Activated T-cell treated with anti-CD3 and anti-CD28 coated beads, Interleukin-2, amount 50 U/mL, for 24 hours (primary cell): Measurements from ENCODE around the gene TSPYL6.

Experiments used
- DNase-seq: peaks from one replicate; pipeline ENCODE4 v3.0.0-alpha.2; 2020
- H3K27ac Mint-ChIP-seq: 2 replicates; pipeline ENCODE4 v1.8.0; 2020; ENCODE audit warnings: mild to moderate bottlenecking, mixed read lengths
- H3K27me3 Mint-ChIP-seq: 2 replicates; pipeline ENCODE4 v1.8.0; 2020; ENCODE audit warnings: mixed read lengths
- H3K36me3 Mint-ChIP-seq: 2 replicates; pipeline ENCODE4 v1.8.0; 2020; ENCODE audit warnings: low read depth, mixed read lengths
- H3K4me1 Mint-ChIP-seq: 2 replicates; pipeline ENCODE4 v1.8.0; 2020; ENCODE audit warnings: low read depth, mixed read lengths
- H3K4me3 Mint-ChIP-seq: 2 replicates; pipeline ENCODE4 v1.8.0; 2020; ENCODE audit warnings: mild to moderate bottlenecking, moderate library complexity, mixed read lengths
- H3K9me3 Mint-ChIP-seq: 2 replicates; pipeline ENCODE4 v1.8.0; 2020; ENCODE audit warnings: mixed read lengths

Gene TSPYL6

DNA sequence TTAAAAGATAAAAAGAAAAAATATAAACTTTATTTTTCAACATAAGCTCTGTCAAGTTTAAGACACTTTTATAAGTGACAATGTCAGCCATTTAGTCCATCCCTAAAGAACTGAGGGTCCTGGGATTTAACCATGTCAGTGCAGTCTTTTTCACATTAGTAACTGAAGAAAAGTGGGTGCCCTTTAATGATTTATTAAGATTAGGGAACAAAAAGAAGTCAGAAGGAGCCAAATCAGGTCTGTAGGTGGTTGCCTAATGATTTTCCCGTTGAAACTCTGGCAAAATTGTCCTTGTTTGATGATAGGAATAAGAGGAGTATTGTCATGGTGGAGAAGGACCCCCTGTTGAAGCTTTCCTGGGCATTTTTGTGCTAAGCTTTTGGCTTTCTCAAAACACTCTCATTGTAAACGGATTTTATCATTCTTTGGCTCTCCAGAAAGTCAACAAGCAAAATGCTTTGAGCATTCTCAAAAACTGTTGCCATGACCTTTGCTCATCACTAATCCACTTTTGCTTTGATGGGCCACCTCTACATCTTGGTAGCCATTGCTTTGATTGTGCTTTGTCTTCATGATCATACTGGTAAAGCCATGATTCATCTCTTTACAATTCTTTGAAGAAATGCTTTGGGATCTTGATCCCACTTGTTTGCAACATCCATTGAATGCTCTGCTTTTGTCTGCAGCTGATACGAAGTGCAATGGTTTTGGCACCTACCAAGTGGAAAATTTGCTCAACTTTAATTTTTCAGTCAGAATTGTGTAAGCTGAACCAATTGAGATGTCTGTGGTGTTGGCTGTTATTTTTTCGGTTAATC lies 22.0 kb downstream of the TSPYL6 start:
- DNase-seq: no peak
- Mint-ChIP-seq H3K9me3 (peaks cover 7% of the 10 kb centered on the region), H3K4me3 (no peak overlapping the region), H3K27ac (no peak overlapping the region), H3K4me1 (no peaks in the 10 kb centered on the region), H3K27me3 (no peaks in the 10 kb centered on the region), H3K36me3 (peaks cover 6% of the 10 kb centered on the region)

DNA sequence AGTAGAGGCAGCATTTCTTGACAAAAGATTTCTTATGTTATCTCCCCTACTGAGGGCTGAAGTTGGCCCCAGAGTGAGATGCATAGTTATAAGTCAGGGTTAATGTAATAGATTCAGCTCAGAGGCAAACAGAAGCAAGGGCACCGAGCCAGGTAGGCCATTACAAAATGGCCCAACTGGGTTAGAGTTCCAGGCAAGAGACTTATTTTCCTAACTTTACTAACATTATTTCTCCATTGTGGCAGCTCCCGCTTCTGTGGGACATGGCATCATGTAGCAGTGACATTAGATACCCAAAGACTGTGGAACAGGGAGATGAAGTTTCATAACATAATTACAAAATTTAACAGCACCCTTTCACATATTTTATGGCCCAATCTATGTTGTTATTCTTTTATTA lies 27.1 kb downstream of the TSPYL6 start:
- no peak for DNase-seq
- Mint-ChIP-seq H3K27ac (no peak overlapping the region), H3K4me1 (no peaks in the 10 kb centered on the region), H3K27me3 (no peaks in the 10 kb centered on the region), H3K36me3 (peaks cover 5% of the 10 kb centered on the region), H3K4me3 (no peak overlapping the region), H3K9me3 (peaks cover under 1% of the 10 kb centered on the region)

- H3K4me1 Mint-ChIP-seq: no peaks in the 10 kb centered on the region
- no peak overlapping the region for H3K4me3 Mint-ChIP-seq
- H3K27me3 Mint-ChIP-seq: no peaks in the 10 kb centered on the region
- no peak overlapping the region for H3K27ac Mint-ChIP-seq
- DNase-seq: no peak
- H3K9me3 Mint-ChIP-seq: no peaks in the 10 kb centered on the region
- peaks cover 8% of the 10 kb centered on the region for H3K36me3 Mint-ChIP-seq
Measured at GRCh38 chr2:54227798-54228197, 28.2 kb downstream of the TSPYL6 start.

GRCh38 chr2:54226260-54226659 lies 29.8 kb downstream of the TSPYL6 start:
- H3K27ac Mint-ChIP-seq: no peak overlapping the region
- H3K4me3 Mint-ChIP-seq: no peak overlapping the region
- no peaks in the 10 kb centered on the region for H3K9me3 Mint-ChIP-seq

DNA sequence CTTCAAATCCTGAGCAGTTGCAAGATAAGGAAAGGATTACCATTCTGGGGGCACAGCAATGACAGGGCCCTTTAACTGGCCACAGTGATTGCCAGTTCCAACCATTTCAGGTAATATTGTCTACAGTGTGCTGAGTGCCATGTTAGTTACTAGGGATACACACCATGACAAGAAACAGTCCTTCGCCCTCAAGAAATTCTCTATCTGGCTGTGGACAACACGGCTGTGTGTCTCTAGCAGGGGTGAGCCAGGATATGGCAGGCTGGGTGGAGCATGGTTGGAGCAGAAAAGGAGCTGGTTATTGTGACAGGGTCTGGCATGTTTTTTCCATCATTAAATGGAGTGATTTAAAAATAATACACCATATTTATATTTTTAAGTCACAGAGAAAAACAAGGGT lies 31.0 kb downstream of the TSPYL6 start:
- H3K4me1 Mint-ChIP-seq: no peaks in the 10 kb centered on the region
- H3K9me3 Mint-ChIP-seq: no peaks in the 10 kb centered on the region
- DNase-seq: no peak
- H3K27me3 Mint-ChIP-seq: no peaks in the 10 kb centered on the region
- H3K27ac Mint-ChIP-seq: no peak overlapping the region
- no peak overlapping the region for H3K4me3 Mint-ChIP-seq
- peaks cover 3% of the 10 kb centered on the region for H3K36me3 Mint-ChIP-seq

More at GRCh38 chr2:54226260-54226659, 29.8 kb downstream of the TSPYL6 start:
- Mint-ChIP-seq H3K27me3 (no peaks in the 10 kb centered on the region), H3K36me3 (peaks cover 5% of the 10 kb centered on the region), H3K4me1 (no peaks in the 10 kb centered on the region)
- no peak for DNase-seq

DNA sequence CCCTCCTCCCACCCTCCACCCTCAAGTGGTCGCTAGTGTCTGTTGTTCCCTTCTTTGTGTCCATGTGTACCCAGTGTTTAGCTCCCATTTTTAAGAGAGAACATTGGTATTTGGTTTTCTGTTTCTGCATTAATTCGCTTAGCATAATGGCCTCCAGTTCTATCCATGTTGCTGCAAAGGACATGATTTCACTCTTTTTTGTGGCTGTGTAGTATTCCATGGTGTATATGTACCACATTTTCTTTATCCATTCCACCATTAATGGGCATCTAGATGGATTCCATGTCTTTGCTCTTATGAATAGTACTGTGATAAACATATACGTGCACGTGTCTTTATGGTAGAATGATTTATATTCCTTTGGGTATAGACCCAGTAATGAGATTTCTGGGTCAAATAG lies 42.9 kb downstream of the TSPYL6 start:
- Mint-ChIP-seq H3K36me3 (peaks cover 10% of the 10 kb centered on the region), H3K4me3 (no peak overlapping the region), H3K9me3 (peaks cover 15% of the 10 kb centered on the region), H3K27ac (no peak overlapping the region), H3K4me1 (no peaks in the 10 kb centered on the region), H3K27me3 (no peaks in the 10 kb centered on the region)
- no peak for DNase-seq

- peaks cover 10% of the 10 kb centered on the region for H3K36me3 Mint-ChIP-seq
- H3K27ac Mint-ChIP-seq: no peak overlapping the region
- H3K4me3 Mint-ChIP-seq: no peak overlapping the region
- H3K9me3 Mint-ChIP-seq: peaks cover 15% of the 10 kb centered on the region
- no peaks in the 10 kb centered on the region for H3K4me1 Mint-ChIP-seq
- no peaks in the 10 kb centered on the region for H3K27me3 Mint-ChIP-seq
- no peak for DNase-seq
Measured at GRCh38 chr2:54212456-54212855, 43.6 kb downstream of the TSPYL6 start.

GRCh38 chr2:54209379-54209778 lies 46.6 kb downstream of the TSPYL6 start:
- no peaks in the 10 kb centered on the region for H3K27me3 Mint-ChIP-seq
- no peak for DNase-seq
- H3K27ac Mint-ChIP-seq: no peak overlapping the region
- H3K4me1 Mint-ChIP-seq: peaks cover 6% of the 10 kb centered on the region
- no peak overlapping the region for H3K4me3 Mint-ChIP-seq
- peaks cover 5% of the 10 kb centered on the region for H3K36me3 Mint-ChIP-seq
- peaks cover 8% of the 10 kb centered on the region for H3K9me3 Mint-ChIP-seq

GRCh38 chr2:54208364-54209240 lies 47.4 kb downstream of the TSPYL6 start:
- Mint-ChIP-seq H3K36me3 (no peaks in the 10 kb centered on the region), H3K4me3 (no peak overlapping the region), H3K27ac (no peak overlapping the region), H3K9me3 (peaks cover 4% of the 10 kb centered on the region), H3K27me3 (no peaks in the 10 kb centered on the region), H3K4me1 (peaks cover 6% of the 10 kb centered on the region)
- no peak for DNase-seq

DNA sequence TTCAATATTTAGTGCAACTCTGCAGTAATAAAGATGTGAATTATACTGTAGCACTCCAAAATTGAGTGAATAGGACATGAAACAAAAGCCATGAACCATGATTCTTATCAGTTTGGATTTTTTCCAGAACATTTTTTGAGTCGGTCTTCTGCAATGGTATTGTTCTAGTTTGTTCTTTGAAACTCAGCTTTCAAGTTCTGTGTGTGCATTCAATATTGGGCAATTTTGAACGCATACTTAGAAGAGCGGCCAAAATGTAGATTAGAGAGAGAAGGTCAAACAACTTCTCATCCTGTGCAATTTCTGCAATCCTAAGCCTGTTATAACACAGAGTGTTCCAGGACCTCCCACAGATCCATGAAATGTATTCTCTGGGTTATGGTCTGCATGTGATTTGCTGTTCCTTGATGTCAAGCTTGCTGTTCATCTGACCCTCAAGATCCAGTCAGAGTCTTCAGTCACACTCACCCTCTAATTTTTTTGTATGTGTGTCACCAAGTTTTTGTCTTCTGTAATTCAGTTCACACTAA lies 48.3 kb downstream of the TSPYL6 start:
- Mint-ChIP-seq H3K27me3 (no peaks in the 10 kb centered on the region), H3K9me3 (no peaks in the 10 kb centered on the region), H3K4me1 (peaks cover 6% of the 10 kb centered on the region), H3K27ac (no peak overlapping the region), H3K4me3 (no peak overlapping the region), H3K36me3 (no peaks in the 10 kb centered on the region)
- DNase-seq: no peak

DNA sequence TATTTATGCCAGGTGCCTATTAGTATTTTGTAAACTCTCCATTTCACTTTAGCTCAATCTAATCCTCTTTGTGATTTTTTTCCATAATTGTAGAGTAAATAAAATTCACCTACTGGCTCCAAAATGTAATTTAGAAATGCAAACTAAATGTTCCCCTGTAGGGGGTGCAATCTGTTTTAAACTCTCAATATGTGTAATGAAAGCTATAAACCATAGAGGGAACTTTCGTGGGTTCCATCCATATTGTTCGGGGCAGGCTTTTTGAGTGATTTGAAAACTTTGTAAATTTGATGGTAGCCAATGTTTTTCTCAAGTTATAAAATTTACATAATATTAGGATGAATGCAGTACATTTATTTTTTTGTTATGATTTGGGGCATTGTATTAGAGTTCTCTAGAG lies 49.4 kb downstream of the TSPYL6 start:
- Mint-ChIP-seq H3K27ac (no peak overlapping the region), H3K9me3 (no peaks in the 10 kb centered on the region), H3K36me3 (no peaks in the 10 kb centered on the region), H3K4me3 (no peak overlapping the region), H3K27me3 (no peaks in the 10 kb centered on the region), H3K4me1 (peaks cover 6% of the 10 kb centered on the region)
- no peak for DNase-seq

DNA sequence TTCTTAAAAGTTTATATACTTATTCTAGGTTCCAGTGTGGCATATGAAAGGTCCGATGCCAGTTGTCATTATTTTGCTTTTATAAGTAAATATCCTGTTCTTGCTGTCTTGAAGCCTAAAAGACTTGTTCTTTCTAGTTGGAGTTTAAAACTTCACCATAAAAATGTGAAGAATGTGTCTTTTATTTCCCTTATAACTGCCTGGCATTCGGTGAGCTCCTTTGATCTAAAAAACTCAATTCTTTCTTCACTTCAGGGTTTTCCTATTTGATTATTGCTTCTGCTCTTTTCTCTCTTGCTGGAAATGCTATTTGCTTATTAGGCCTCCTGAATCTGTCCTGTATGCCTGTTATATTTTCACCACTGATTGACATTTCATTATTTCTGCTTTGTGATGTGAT lies 51.6 kb downstream of the TSPYL6 start:
- H3K27me3 Mint-ChIP-seq: no peaks in the 10 kb centered on the region
- no peaks in the 10 kb centered on the region for H3K9me3 Mint-ChIP-seq
- no peak for DNase-seq
- H3K27ac Mint-ChIP-seq: no peak overlapping the region
- H3K4me1 Mint-ChIP-seq: peaks cover 6% of the 10 kb centered on the region
- H3K4me3 Mint-ChIP-seq: no peak overlapping the region
- H3K36me3 Mint-ChIP-seq: no peaks in the 10 kb centered on the region
